ENCODE data around the gene CTSF.

- TF ChIP-seq POLR2A (IDR thresholded peaks at IDR 0.05) (no peak), CTCF (IDR thresholded peaks at IDR 0.05) (no peak)
Measured at GRCh38 chr11:66529069-66529468, 39.3 kb downstream of the CTSF start.
